SJSA1 (cell line): ENCODE results near the gene SEPSECS. TPM values are rescaled to one million over a fixed set of nuclear protein-coding genes. Genes with fewer than 3 reads are reported as not detected.

Source experiments
- DNase-seq, 2 experiments: peaks; one replicate each; pipeline ENCODE4 v3.0.0-alpha.2; 2015 to 2020; ENCODE audit warnings: low spot score in 2 of 2, low read depth in 1 of 2
- H3K27ac ChIP-seq: fragments of 250-450 bp; sonication (Bioruptor Pico); 2 replicates; pipeline ENCODE4 v1.5.1; 2020; ENCODE audit warnings: mild to moderate bottlenecking, moderate library complexity
- H3K27me3 ChIP-seq: fragments of 250-450 bp; sonication (Bioruptor Pico); replicated peaks from 2 replicates; pipeline ENCODE4 v1.5.1; 2020; ENCODE audit warnings: mild to moderate bottlenecking, moderate library complexity
- H3K36me3 ChIP-seq: fragments of 250-450 bp; sonication (Bioruptor Pico); 2 replicates; pipeline ENCODE4 v1.5.1; 2020; ENCODE audit warnings: mild to moderate bottlenecking
- H3K4me1 ChIP-seq: fragments of 250-450 bp; sonication (Bioruptor Pico); replicated peaks from 2 replicates; pipeline ENCODE4 v1.6.1; 2021; ENCODE audit warnings: mild to moderate bottlenecking
- H3K4me3 ChIP-seq: fragments of 250-450 bp; sonication (Bioruptor Pico); 2 replicates; pipeline ENCODE4 v1.5.1; 2020; ENCODE audit warnings: mild to moderate bottlenecking
- H3K9me3 ChIP-seq: fragments of 250-450 bp; sonication (Bioruptor Pico); replicated peaks from 2 replicates; pipeline ENCODE4 v1.5.1; 2020; ENCODE audit warnings: mild to moderate bottlenecking
- total RNA-seq: library from RNA; depleted of rRNA; stranded (reverse); fragments of >200 nt; shearing (Covaris generic); gene quantifications from 2 replicates; pipeline ENCODE4 v1.2.3, GENCODE V29; 2014

Gene SEPSECS
- total RNA-seq, 1 experiment from 2014 or later: 5.6 TPM

- Histone ChIP-seq H3K9me3 (no peaks in the 10 kb centered on the region), H3K36me3 (no peaks in the 10 kb centered on the region), H3K4me3 (no peak overlapping the region), H3K4me1 (no peaks in the 10 kb centered on the region), H3K27me3 (no peaks in the 10 kb centered on the region), H3K27ac (no peak overlapping the region)
- DNase-seq: no peak
Observed at GRCh38 chr4:25141592-25141991, 18.7 kb downstream of the SEPSECS start.

- DNase-seq: no peak
- no peaks in the 10 kb centered on the region for H3K4me1 ChIP-seq
- no peaks in the 10 kb centered on the region for H3K9me3 ChIP-seq
- no peak overlapping the region for H3K4me3 ChIP-seq
- no peak overlapping the region for H3K27ac ChIP-seq
- no peaks in the 10 kb centered on the region for H3K27me3 ChIP-seq
- no peaks in the 10 kb centered on the region for H3K36me3 ChIP-seq
Observed at GRCh38 chr4:25133132-25133531, 27.1 kb downstream of the SEPSECS start.

- H3K9me3 ChIP-seq: no peaks in the 10 kb centered on the region
- H3K36me3 ChIP-seq: no peaks in the 10 kb centered on the region
- no peak overlapping the region for H3K4me3 ChIP-seq
- H3K27me3 ChIP-seq: no peaks in the 10 kb centered on the region
- H3K4me1 ChIP-seq: no peaks in the 10 kb centered on the region
- DNase-seq: no peak
- no peak overlapping the region for H3K27ac ChIP-seq
Observed at GRCh38 chr4:25131926-25132325, 28.3 kb downstream of the SEPSECS start.

- no peaks in the 10 kb centered on the region for H3K27me3 ChIP-seq
- DNase-seq: no peak
- H3K27ac ChIP-seq: no peak overlapping the region
- H3K4me1 ChIP-seq: no peaks in the 10 kb centered on the region
- H3K9me3 ChIP-seq: no peaks in the 10 kb centered on the region
- H3K36me3 ChIP-seq: no peaks in the 10 kb centered on the region
- H3K4me3 ChIP-seq: no peak overlapping the region
Observed at GRCh38 chr4:25131381-25131780, 28.9 kb downstream of the SEPSECS start.

- Histone ChIP-seq H3K9me3 (no peaks in the 10 kb centered on the region), H3K4me3 (no peak overlapping the region), H3K4me1 (no peaks in the 10 kb centered on the region), H3K27me3 (no peaks in the 10 kb centered on the region), H3K27ac (no peak overlapping the region), H3K36me3 (no peaks in the 10 kb centered on the region)
- no peak for DNase-seq
Observed at GRCh38 chr4:25129917-25130316, 30.3 kb downstream of the SEPSECS start.

GRCh38 chr4:25128671-25129070 is 31.6 kb downstream of the SEPSECS start:
- Histone ChIP-seq H3K4me1 (no peaks in the 10 kb centered on the region), H3K27me3 (no peaks in the 10 kb centered on the region), H3K27ac (no peak overlapping the region), H3K4me3 (no peak overlapping the region), H3K36me3 (no peaks in the 10 kb centered on the region), H3K9me3 (no peaks in the 10 kb centered on the region)
- DNase-seq: no peak

- no peaks in the 10 kb centered on the region for H3K27me3 ChIP-seq
- H3K36me3 ChIP-seq: no peaks in the 10 kb centered on the region
- H3K4me3 ChIP-seq: no peak overlapping the region
- no peak overlapping the region for H3K27ac ChIP-seq
- no peaks in the 10 kb centered on the region for H3K9me3 ChIP-seq
- no peaks in the 10 kb centered on the region for H3K4me1 ChIP-seq
- DNase-seq: no peak
Observed at GRCh38 chr4:25123236-25123635, 37.0 kb downstream of the SEPSECS start.

GRCh38 chr4:25120146-25120940 is 39.9 kb downstream of the SEPSECS start:
- DNase-seq: no peak
- Histone ChIP-seq H3K9me3 (no peaks in the 10 kb centered on the region), H3K27ac (no peak overlapping the region), H3K4me3 (no peak overlapping the region), H3K27me3 (no peaks in the 10 kb centered on the region), H3K4me1 (no peaks in the 10 kb centered on the region), H3K36me3 (no peaks in the 10 kb centered on the region)

- DNase-seq: no peak
- H3K9me3 ChIP-seq: no peaks in the 10 kb centered on the region
- no peaks in the 10 kb centered on the region for H3K36me3 ChIP-seq
Observed at GRCh38 chr4:25117716-25118472, 42.4 kb downstream of the SEPSECS start.

GRCh38 chr4:25117274-25117673 is 43.0 kb downstream of the SEPSECS start:
- no peaks in the 10 kb centered on the region for H3K36me3 ChIP-seq
- H3K27me3 ChIP-seq: no peaks in the 10 kb centered on the region
- DNase-seq: no peak
- no peaks in the 10 kb centered on the region for H3K4me1 ChIP-seq
- H3K4me3 ChIP-seq: no peak overlapping the region
- no peaks in the 10 kb centered on the region for H3K9me3 ChIP-seq
- no peak overlapping the region for H3K27ac ChIP-seq

More at GRCh38 chr4:25117716-25118472, 42.4 kb downstream of the SEPSECS start:
- H3K27ac ChIP-seq: no peak overlapping the region
- no peaks in the 10 kb centered on the region for H3K4me1 ChIP-seq
- H3K4me3 ChIP-seq: no peak overlapping the region
- H3K27me3 ChIP-seq: no peaks in the 10 kb centered on the region

GRCh38 chr4:25113915-25114904 is 46.0 kb downstream of the SEPSECS start:
- DNase-seq: no peak
- no peaks in the 10 kb centered on the region for H3K27me3 ChIP-seq
- no peaks in the 10 kb centered on the region for H3K36me3 ChIP-seq
- H3K27ac ChIP-seq: no peak overlapping the region
- H3K9me3 ChIP-seq: no peaks in the 10 kb centered on the region
- no peaks in the 10 kb centered on the region for H3K4me1 ChIP-seq
- no peak overlapping the region for H3K4me3 ChIP-seq

- DNase-seq: no peak
- no peak overlapping the region for H3K4me3 ChIP-seq
- no peaks in the 10 kb centered on the region for H3K36me3 ChIP-seq
- H3K27ac ChIP-seq: no peak overlapping the region
- H3K27me3 ChIP-seq: no peaks in the 10 kb centered on the region
- no peaks in the 10 kb centered on the region for H3K9me3 ChIP-seq
- H3K4me1 ChIP-seq: no peaks in the 10 kb centered on the region
Observed at GRCh38 chr4:25112995-25113380, 47.3 kb downstream of the SEPSECS start.

GRCh38 chr4:25112366-25112994 is 47.8 kb downstream of the SEPSECS start:
- no peak overlapping the region for H3K27ac ChIP-seq
- H3K9me3 ChIP-seq: no peaks in the 10 kb centered on the region
- no peak overlapping the region for H3K4me3 ChIP-seq
- no peaks in the 10 kb centered on the region for H3K27me3 ChIP-seq
- no peak for DNase-seq
- no peaks in the 10 kb centered on the region for H3K4me1 ChIP-seq
- H3K36me3 ChIP-seq: no peaks in the 10 kb centered on the region
